ENCODE measurements around the gene CDKN3. TPM values are rescaled to one million over a fixed set of nuclear protein-coding genes. Genes with fewer than 3 reads are reported as not detected.
A peak's percentile ranks its signal among the peaks of the same experiment; 100 is the strongest.

Gene CDKN3
- total and polyA plus RNA-seq, 8 donors, result 1.8 to 20.8 (median 6.2) TPM; not detected in 2

GRCh38 chr14:54443981-54444380 lies 47.2 kb downstream of the CDKN3 start:
- no peak overlapping the region for H3K4me3 ChIP-seq
- peaks cover 0 to 3% (median 0%) of the 10 kb centered on the region in 3 donors for H3K27me3 ChIP-seq
- intact Hi-C loops (cut with DNase I; ENCODE audit: low total_unique reads), result no loop called here
- H3K27ac ChIP-seq, result no peak overlapping the region
- H3K9me3 ChIP-seq, result no peaks in the 10 kb centered on the region
- WGBS, 5 donors, result 82 to 93% (median 90%) methylated on average over 18 of the region's 18 CpGs
- no peaks in the 10 kb centered on the region for H3K36me3 ChIP-seq
- no peak for TF ChIP-seq POLR2A (IDR thresholded peaks at IDR 0.05)
- no peak for TF ChIP-seq EP300 (IDR thresholded peaks at IDR 0.05)
- no peak for TF ChIP-seq POLR2AphosphoS5 (IDR thresholded peaks at IDR 0.05)
- TF ChIP-seq, protein P1, sequence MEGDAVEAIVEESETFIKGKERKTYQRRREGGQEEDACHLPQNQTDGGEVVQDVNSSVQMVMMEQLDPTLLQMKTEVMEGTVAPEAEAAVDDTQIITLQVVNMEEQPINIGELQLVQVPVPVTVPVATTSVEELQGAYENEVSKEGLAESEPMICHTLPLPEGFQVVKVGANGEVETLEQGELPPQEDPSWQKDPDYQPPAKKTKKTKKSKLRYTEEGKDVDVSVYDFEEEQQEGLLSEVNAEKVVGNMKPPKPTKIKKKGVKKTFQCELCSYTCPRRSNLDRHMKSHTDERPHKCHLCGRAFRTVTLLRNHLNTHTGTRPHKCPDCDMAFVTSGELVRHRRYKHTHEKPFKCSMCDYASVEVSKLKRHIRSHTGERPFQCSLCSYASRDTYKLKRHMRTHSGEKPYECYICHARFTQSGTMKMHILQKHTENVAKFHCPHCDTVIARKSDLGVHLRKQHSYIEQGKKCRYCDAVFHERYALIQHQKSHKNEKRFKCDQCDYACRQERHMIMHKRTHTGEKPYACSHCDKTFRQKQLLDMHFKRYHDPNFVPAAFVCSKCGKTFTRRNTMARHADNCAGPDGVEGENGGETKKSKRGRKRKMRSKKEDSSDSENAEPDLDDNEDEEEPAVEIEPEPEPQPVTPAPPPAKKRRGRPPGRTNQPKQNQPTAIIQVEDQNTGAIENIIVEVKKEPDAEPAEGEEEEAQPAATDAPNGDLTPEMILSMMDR (IDR thresholded peaks at IDR 0.05), result no peak
- no peak for DNase-seq
- peaks cover 14 to 41% (median 27%) of the 10 kb centered on the region in 4 donors for H3K4me1 ChIP-seq

DNA sequence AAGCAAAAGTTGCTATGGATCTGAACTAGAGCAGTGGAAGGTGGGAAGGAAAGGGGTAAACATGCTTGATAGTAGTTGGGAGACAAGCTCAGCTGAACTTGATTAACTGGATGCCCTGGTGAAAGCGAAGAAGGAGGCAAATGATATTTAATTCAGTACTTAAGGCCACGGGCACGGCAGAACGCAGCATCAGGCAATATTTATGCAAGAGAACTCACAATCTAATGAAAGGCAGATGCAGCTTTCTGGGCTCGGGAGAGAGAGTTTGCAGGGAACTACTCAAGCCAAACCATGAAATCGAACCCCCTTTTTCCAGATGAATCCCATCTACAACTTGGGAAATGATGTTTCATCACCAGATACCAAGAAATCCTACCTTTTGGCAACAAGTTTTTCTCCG lies 47.9 kb downstream of the CDKN3 start:
- peaks cover 0 to 3% (median 0%) of the 10 kb centered on the region in 3 donors for H3K27me3 ChIP-seq
- H3K36me3 ChIP-seq, result no peaks in the 10 kb centered on the region
- H3K4me3 ChIP-seq, result no peak overlapping the region
- no peaks in the 10 kb centered on the region for H3K9me3 ChIP-seq
- intact Hi-C loops (cut with DNase I; ENCODE audit: low total_unique reads), result no loop called here
- no peak overlapping the region for H3K27ac ChIP-seq
- WGBS, 5 donors, result 87 to 92% (median 88%) methylated on average over 7 of the region's 7 CpGs
- DNase-seq, result no peak
- peaks cover 12 to 34% (median 21%) of the 10 kb centered on the region in 4 donors for H3K4me1 ChIP-seq
- TF ChIP-seq EP300 (IDR thresholded peaks at IDR 0.05) (no peak), POLR2A (IDR thresholded peaks at IDR 0.05) (no peak), POLR2AphosphoS5 (IDR thresholded peaks at IDR 0.05) (no peak)
- TF ChIP-seq, protein P1 (IDR thresholded peaks at IDR 0.05), result no peak

DNA sequence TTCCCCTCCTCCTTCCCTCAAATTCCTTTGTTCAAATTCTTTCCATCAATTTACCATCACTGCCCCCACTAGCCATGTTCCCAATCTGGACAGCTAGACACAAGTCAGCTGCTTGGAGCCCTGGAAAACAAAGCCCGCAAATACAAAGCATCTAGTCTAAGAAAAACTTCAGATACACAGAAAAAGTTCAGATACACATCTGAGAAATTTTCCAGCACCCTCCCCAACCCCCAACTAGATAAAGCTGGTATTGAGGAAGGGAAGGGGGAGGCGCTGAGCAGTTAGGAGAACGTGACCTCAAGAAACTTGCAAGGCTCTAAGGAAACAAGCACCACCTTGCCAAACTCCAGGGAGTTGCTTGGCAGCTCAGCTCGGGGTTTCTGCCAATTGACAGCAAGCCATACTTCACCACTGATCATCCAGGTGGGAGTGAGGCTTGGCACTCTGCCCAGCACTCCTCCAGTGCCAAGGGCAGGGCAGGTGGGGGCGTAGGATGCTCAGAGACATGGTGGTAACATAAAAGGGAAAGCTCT lies 49.4 kb downstream of the CDKN3 start:
- Histone ChIP-seq H3K4me3 (no peak overlapping the region), H3K9me3 (no peaks in the 10 kb centered on the region), H3K27me3 (peaks cover 0 to 5% (median 0%) of the 10 kb centered on the region in 3 donors), H3K36me3 (no peaks in the 10 kb centered on the region), H3K4me1 (peaks cover 4 to 24% (median 12%) of the 10 kb centered on the region in 4 donors), H3K27ac (no peak overlapping the region)
- intact Hi-C loops (cut with DNase I; ENCODE audit: low total_unique reads), result no loop called here
- DNase-seq, result peak in 1 of 2 donors; percentile 69
- WGBS, 5 donors, result 13 to 18% (median 16%) methylated on average over 5 of the region's 5 CpGs
- no peak for TF ChIP-seq POLR2A (IDR thresholded peaks at IDR 0.05)
- TF ChIP-seq, protein P1 (IDR thresholded peaks at IDR 0.05), result no peak
- TF ChIP-seq EP300 (IDR thresholded peaks at IDR 0.05), result no peak
- TF ChIP-seq POLR2AphosphoS5 (IDR thresholded peaks at IDR 0.05), result no peak

DNA sequence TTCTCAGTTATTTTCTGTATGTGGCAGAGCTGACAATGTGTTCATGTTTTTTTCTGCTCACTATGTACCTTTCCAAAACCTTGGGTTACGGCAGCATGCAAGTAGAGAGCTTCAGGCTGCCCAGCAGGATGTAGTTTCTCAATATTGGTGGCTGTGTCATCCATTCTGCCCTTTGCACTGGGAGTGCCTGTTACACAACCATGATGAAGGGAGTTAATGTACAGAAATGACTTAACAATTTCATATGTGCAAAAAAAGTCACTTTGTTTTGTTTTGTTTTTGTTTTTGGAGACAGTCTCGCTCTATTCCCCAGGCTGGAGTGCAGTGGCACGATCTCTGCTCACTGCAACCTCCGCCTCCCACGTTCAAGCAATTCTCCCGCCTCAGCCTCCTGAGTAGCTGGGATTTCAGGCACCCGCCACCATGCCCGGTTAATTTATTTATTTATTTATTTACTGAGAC lies 50.5 kb downstream of the CDKN3 start:
- 80 to 91% (median 91%) methylated on average over 8 of the region's 8 CpGs for WGBS, 5 donors
- H3K27ac ChIP-seq, result peak overlapping the region in 1 of 5 donors; percentile 30
- peak in 1 of 3 donors; percentile 49 for TF ChIP-seq POLR2AphosphoS5 (IDR thresholded peaks at IDR 0.05)
- TF ChIP-seq, protein P1 (IDR thresholded peaks at IDR 0.05), result no peak
- no peak overlapping the region for H3K4me3 ChIP-seq
- H3K27me3 ChIP-seq, result peaks cover 0 to 9% (median 0%) of the 10 kb centered on the region in 3 donors
- no peaks in the 10 kb centered on the region for H3K9me3 ChIP-seq
- intact Hi-C loops (cut with DNase I; ENCODE audit: low total_unique reads), result no loop called here
- peaks cover 0 to 17% (median 5%) of the 10 kb centered on the region in 4 donors for H3K4me1 ChIP-seq
- no peaks in the 10 kb centered on the region for H3K36me3 ChIP-seq
- peak; percentile 37 to 77 for DNase-seq

Measured in stomach (tissue), 9 donors.